ENCODE measurements around the gene RUSF1. TPM values are rescaled to one million over a fixed set of nuclear protein-coding genes. Genes with fewer than 3 reads are reported as not detected.
A peak's percentile ranks its signal among the peaks of the same experiment; 100 is the strongest.
"Not testable (repeated sequence)": the region's sequence is repeated elsewhere in the genome, so short reads cannot be mapped to it uniquely, and the experiment has no call there.

Gene RUSF1
- total RNA-seq (2014; rRNA removed; shearing (Covaris generic)): 43.7 and 53.3 TPM in 2 replicates

GRCh38 chr16:31507929-31508705 is at the start of gene RUSF1:
Gene RUSF1 (minus strand): TSS chr16:31508391. CDS start chr16:31508373, 18 bp downstream.
- DNase-seq (ENCODE audit: low spot score): peak; percentile 82

GRCh38 chr16:31542763-31543162 is 34.6 kb upstream of the RUSF1 start:
- DNase-seq (ENCODE audit: low spot score): no peak

GRCh38 chr16:31539762-31540161 is 31.6 kb upstream of the RUSF1 start:
- not testable (repeated sequence) for DNase-seq (ENCODE audit: low spot score)

GRCh38 chr16:31538243-31538598 is 30.0 kb upstream of the RUSF1 start:
- DNase-seq (ENCODE audit: low spot score): not testable (repeated sequence)

GRCh38 chr16:31537362-31538242 is 29.4 kb upstream of the RUSF1 start:
- DNase-seq (ENCODE audit: low spot score): no peak

- DNase-seq (ENCODE audit: low spot score): no peak
Observed at GRCh38 chr16:31536804-31537361, 28.7 kb upstream of the RUSF1 start.

- no peak for DNase-seq (ENCODE audit: low spot score)
Observed at GRCh38 chr16:31535737-31536136, 27.5 kb upstream of the RUSF1 start.

- no peak for DNase-seq (ENCODE audit: low spot score)
Observed at GRCh38 chr16:31532896-31533295, 24.7 kb upstream of the RUSF1 start.

- no peak for DNase-seq (ENCODE audit: low spot score)
Observed at GRCh38 chr16:31532120-31532519, 23.9 kb upstream of the RUSF1 start.

GRCh38 chr16:31531096-31531495 is 22.9 kb upstream of the RUSF1 start:
- no peak for DNase-seq (ENCODE audit: low spot score)

- no peak for DNase-seq (ENCODE audit: low spot score)
Observed at GRCh38 chr16:31530405-31530804, 22.2 kb upstream of the RUSF1 start.

GRCh38 chr16:31529937-31530312 is 21.7 kb upstream of the RUSF1 start:
- no peak for DNase-seq (ENCODE audit: low spot score)

- no peak for DNase-seq (ENCODE audit: low spot score)
Observed at GRCh38 chr16:31529108-31529936, 21.1 kb upstream of the RUSF1 start.

- DNase-seq (ENCODE audit: low spot score): no peak
Observed at GRCh38 chr16:31528523-31529107, 20.4 kb upstream of the RUSF1 start.

- DNase-seq (ENCODE audit: low spot score): no peak
Observed at GRCh38 chr16:31527734-31528274, 19.6 kb upstream of the RUSF1 start, which contains the start of gene AHSP. Gene AHSP (plus strand): TSS chr16:31527900. CDS start chr16:31528140, 240 bp downstream.

- no peak for DNase-seq (ENCODE audit: low spot score)
Observed at GRCh38 chr16:31525113-31525512, 16.9 kb upstream of the RUSF1 start.

- DNase-seq (ENCODE audit: low spot score): not testable (repeated sequence)
Observed at GRCh38 chr16:31523768-31524167, 15.6 kb upstream of the RUSF1 start.

- DNase-seq (ENCODE audit: low spot score): no peak
Observed at GRCh38 chr16:31522071-31522470, 13.9 kb upstream of the RUSF1 start.

GRCh38 chr16:31521368-31521767 is 13.2 kb upstream of the RUSF1 start:
- DNase-seq (ENCODE audit: low spot score): no peak

GRCh38 chr16:31519759-31520431 is 11.7 kb upstream of the RUSF1 start:
- DNase-seq (ENCODE audit: low spot score): no peak

Data from HT-29 (cell line).